Stimulated activated CD8-positive, alpha-beta memory T cell treated with anti-CD3 and anti-CD28 coated beads, Interleukin-12 subunit alpha, Interleukin-12 subunit beta, amount 100 ng/mL, for 1 hour (primary cell): Measurements from ENCODE around the gene BTNL8.
"Not testable (repeated sequence)": the region's sequence is repeated elsewhere in the genome, so short reads cannot be mapped to it uniquely, and the experiment has no call there.

ENCODE experiments used
- DNase-seq: peaks from one replicate; pipeline ENCODE4 v3.0.0-alpha.2; 2020; ENCODE audit warnings: low read depth

The BTNL8 gene

GRCh38 chr5:180875860-180876426 lies 23.0 kb upstream of the BTNL8 start:
- DNase-seq: no peak

- DNase-seq: not testable (repeated sequence)
These were observed 13.0 kb upstream of the BTNL8 start for GRCh38 chr5:180885845-180886529.

GRCh38 chr5:180889381-180889780 lies 9.6 kb upstream of the BTNL8 start:
- no peak for DNase-seq

- not testable (repeated sequence) for DNase-seq
These were observed 3.6 kb upstream of the BTNL8 start for GRCh38 chr5:180895330-180895729.

- no peak for DNase-seq
These were observed 1.2 kb downstream of the BTNL8 start for GRCh38 chr5:180900178-180900577.

- no peak for DNase-seq
These were observed 2.5 kb downstream of the BTNL8 start for GRCh38 chr5:180901319-180902009.

- DNase-seq: no peak
These were observed 9.4 kb downstream of the BTNL8 start for GRCh38 chr5:180908400-180908799.

GRCh38 chr5:180908998-180909731 lies 10.2 kb downstream of the BTNL8 start:
- DNase-seq: no peak

- no peak for DNase-seq
These were observed 10.8 kb downstream of the BTNL8 start for GRCh38 chr5:180909782-180910181.

GRCh38 chr5:180910182-180910581 lies 11.2 kb downstream of the BTNL8 start:
- DNase-seq: no peak

- no peak for DNase-seq
These were observed 11.8 kb downstream of the BTNL8 start for GRCh38 chr5:180910735-180911134.

- no peak for DNase-seq
These were observed 15.7 kb downstream of the BTNL8 start for GRCh38 chr5:180914646-180915045.

GRCh38 chr5:180915924-180916323 lies 17.0 kb downstream of the BTNL8 start:
- no peak for DNase-seq

- DNase-seq: no peak
These were observed 19.4 kb downstream of the BTNL8 start for GRCh38 chr5:180918380-180918779.

- DNase-seq: no peak
These were observed 21.8 kb downstream of the BTNL8 start for GRCh38 chr5:180920710-180921109.

- no peak for DNase-seq
These were observed 24.0 kb downstream of the BTNL8 start for GRCh38 chr5:180922932-180923331.

- no peak for DNase-seq
These were observed 33.7 kb downstream of the BTNL8 start for GRCh38 chr5:180932660-180933059.

GRCh38 chr5:180935203-180935602 lies 36.2 kb downstream of the BTNL8 start:
- no peak for DNase-seq

- DNase-seq: no peak
These were observed 39.3 kb downstream of the BTNL8 start for GRCh38 chr5:180938294-180938693.

GRCh38 chr5:180950291-180950949 lies 51.5 kb downstream of the BTNL8 start:
- no peak for DNase-seq

- DNase-seq: no peak
These were observed 60.7 kb downstream of the BTNL8 start for GRCh38 chr5:180959661-180960060.

- DNase-seq: no peak
These were observed 61.2 kb downstream of the BTNL8 start for GRCh38 chr5:180960209-180960608.
